ENCODE results near the gene SEPTIN1. TPM values are rescaled to one million over a fixed set of nuclear protein-coding genes. Genes with fewer than 3 reads are reported as not detected.
"Not testable (repeated sequence)": the region's sequence is repeated elsewhere in the genome, so short reads cannot be mapped to it uniquely, and the experiment has no call there.

The SEPTIN1 gene
- total and polyA plus RNA-seq, 2 of the 13 experiments (the other 11 are each of a cell fraction or from before 2014, with no cell fraction given), result 0.18 to 0.67 TPM

GRCh38 chr16:30337964-30338357 is 44.4 kb downstream of the SEPTIN1 start:
- FAIRE-seq; POLR2A ChIA-PET; H4K20me1 ChIP-seq (ENCODE audit: insufficient read depth, low read length); H3K27me3 ChIP-seq (ENCODE audit: control insufficient read depth in 1 of 2, insufficient read depth in 2 of 2, low read length in 2 of 2); H2AFZ ChIP-seq (ENCODE audit: low read length); H3K9me3 ChIP-seq (ENCODE audit: low read length); H3K36me3 ChIP-seq (replicated peaks in 1 of 2; ENCODE audit: control insufficient read depth in 1 of 2, insufficient read depth in 2 of 2, low read length in 2 of 2); DNase-seq (ENCODE audit: low spot score); H3K9ac ChIP-seq (ENCODE audit: insufficient read depth, low read depth, low read length); intact Hi-C loops (cut with micrococcal nuclease; ENCODE audit: unreplicated experiment); BruUV-seq (replicated peaks); ATAC-seq; CTCF ChIA-PET (ENCODE audit: low intra/inter-chr PET ratio, low total read pairs): not testable (repeated sequence)
- in situ Hi-C loops (cut with HindIII; ENCODE audit: extremely low pct_ligation_motif_present, low pct_unique_long_range_greater_than_20kb), result loop anchor here (25.0 kb wide), 1 partner anchor 751 kb away; no protein-coding TSS in a partner anchor
- Histone ChIP-seq H3K4me2 (ENCODE audit: low read depth, low read length) (peak overlapping the region; percentile 100), H3K4me1 (ENCODE audit: insufficient read depth, low read length) (peaks cover 46% of the 10 kb centered on the region), H3K27ac (ENCODE audit: extremely low read length, insufficient read depth, low read length) (peak overlapping the region; percentile 40), H3K79me2 (ENCODE audit: insufficient read depth, low read length) (peaks cover 42% of the 10 kb centered on the region), H3K4me3 (replicated peaks in 1 of 3; ENCODE audit: insufficient read depth in 1 of 3, low read depth in 2 of 3, low read length in 3 of 3) (peak overlapping the region in 1 of 3 experiments; percentile 95; a peak in 1 of 6 replicates)
- WGBS (ENCODE audit: low lambda C conversion rate), result 95% methylated on average over 9 of the region's 10 CpGs
- TF ChIP-seq ZBTB33 (CRISPR knock-in tag; IDR thresholded peaks at IDR 0.05) (peak; percentile 60), ZNF770 (CRISPR knock-in tag; IDR thresholded peaks at IDR 0.05) (0 out of 2 replicates have a peak, but pooled peaks have one; percentile 49)
